Prostate gland (tissue), 2 donors: ENCODE data around the gene TYMP.

ENCODE experiments used
- POLR2A ChIP-seq: fragments of 450-650 bp; IDR thresholded peaks from one replicate; pipeline ENCODE4 v1.6.1; 2016; ENCODE audit warnings: antibody characterized with exemption, mild to moderate bottlenecking
- POLR2AphosphoS5 ChIP-seq: sonication (generic); formaldehyde crosslinking; IDR thresholded peaks from one replicate; pipeline ENCODE4 v1.6.1; 2017; ENCODE audit warnings: antibody characterized with exemption
- TF ChIP-seq, protein P1 (sequence below), 4 experiments: fragments of 200-600 bp in 2 of 4; fragments of 450-650 bp in 2 of 4; sonication (generic) in 2 of 4; IDR thresholded peaks; 1 replicate in 3 of 4; 2 replicates in 1 of 4; pipeline ENCODE4 v1.5.1; 2016 to 2019; ENCODE audit warnings: antibody characterized with exemption in 4 of 4, mild to moderate bottlenecking in 2 of 4, moderate library complexity in 2 of 4

DNA sequence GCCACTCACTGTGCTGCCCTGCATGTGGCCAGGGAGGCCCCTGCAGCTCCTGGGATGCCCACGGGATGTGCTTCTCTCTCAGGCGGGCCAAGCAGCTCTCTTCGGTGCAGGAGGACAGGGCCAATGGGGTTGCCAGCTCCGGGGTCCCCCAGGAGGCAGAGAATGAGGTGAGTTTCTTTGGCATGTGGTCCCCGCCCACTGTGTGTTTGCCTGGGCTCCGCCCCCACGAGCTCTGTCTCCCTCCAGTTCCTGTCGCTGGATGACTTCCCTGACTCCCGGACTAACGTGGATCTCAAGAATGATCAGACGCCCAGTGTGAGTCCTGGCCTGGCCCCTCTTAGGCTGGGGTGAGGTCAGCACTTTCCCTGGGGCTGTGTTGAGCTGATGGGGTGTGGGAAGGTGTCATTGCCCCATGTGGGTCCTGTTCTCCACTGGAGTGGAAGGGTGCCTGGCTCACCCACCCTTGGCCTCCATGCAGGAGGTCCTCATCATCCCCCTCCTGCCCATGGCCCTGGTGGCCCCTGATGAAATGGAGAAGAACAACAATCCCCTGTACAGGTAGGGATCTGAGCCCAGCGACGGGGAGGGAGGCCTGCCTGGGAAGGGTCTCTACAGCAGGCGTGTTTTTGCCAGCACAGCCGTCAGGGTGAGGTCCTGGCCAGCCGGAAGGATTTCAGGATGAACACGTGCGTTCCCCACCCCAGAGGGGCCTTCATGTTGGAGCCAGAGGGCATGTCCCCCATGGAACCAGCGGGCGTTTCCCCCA lies 12.1 kb downstream of the TYMP start:
- TF ChIP-seq, protein P1, sequence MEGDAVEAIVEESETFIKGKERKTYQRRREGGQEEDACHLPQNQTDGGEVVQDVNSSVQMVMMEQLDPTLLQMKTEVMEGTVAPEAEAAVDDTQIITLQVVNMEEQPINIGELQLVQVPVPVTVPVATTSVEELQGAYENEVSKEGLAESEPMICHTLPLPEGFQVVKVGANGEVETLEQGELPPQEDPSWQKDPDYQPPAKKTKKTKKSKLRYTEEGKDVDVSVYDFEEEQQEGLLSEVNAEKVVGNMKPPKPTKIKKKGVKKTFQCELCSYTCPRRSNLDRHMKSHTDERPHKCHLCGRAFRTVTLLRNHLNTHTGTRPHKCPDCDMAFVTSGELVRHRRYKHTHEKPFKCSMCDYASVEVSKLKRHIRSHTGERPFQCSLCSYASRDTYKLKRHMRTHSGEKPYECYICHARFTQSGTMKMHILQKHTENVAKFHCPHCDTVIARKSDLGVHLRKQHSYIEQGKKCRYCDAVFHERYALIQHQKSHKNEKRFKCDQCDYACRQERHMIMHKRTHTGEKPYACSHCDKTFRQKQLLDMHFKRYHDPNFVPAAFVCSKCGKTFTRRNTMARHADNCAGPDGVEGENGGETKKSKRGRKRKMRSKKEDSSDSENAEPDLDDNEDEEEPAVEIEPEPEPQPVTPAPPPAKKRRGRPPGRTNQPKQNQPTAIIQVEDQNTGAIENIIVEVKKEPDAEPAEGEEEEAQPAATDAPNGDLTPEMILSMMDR (IDR thresholded peaks at IDR 0.05), result no peak
- TF ChIP-seq POLR2A (no peak), POLR2AphosphoS5 (no peak)
